ENCODE measurements around the gene SHOC2. TPM values are rescaled to one million over a fixed set of nuclear protein-coding genes. Genes with fewer than 3 reads are reported as not detected.

The SHOC2 gene
- total and polyA plus RNA-seq, 2 of the 13 experiments (the other 11 are each of a cell fraction or from before 2014, with no cell fraction given) = 8.6 to 25.5 TPM

GRCh38 chr10:110993024-110993693 is 73.8 kb downstream of the SHOC2 start:
- Histone ChIP-seq H4K20me1 (ENCODE audit: insufficient read depth, low read length) (no peaks in the 10 kb centered on the region), H3K27me3 (ENCODE audit: control insufficient read depth in 1 of 2, insufficient read depth in 2 of 2, low read length in 2 of 2) (no peaks in the 10 kb centered on the region), H3K9ac (ENCODE audit: insufficient read depth, low read depth, low read length) (no peak overlapping the region), H3K9me3 (ENCODE audit: low read length) (no peaks in the 10 kb centered on the region), H3K36me3 (replicated peaks in 1 of 2; ENCODE audit: control insufficient read depth in 1 of 2, insufficient read depth in 2 of 2, low read length in 2 of 2) (peaks cover 0 to 2% of the 10 kb centered on the region in 2 experiments; a peak in 1 of 5 replicates), H3K79me2 (ENCODE audit: insufficient read depth, low read length) (no peaks in the 10 kb centered on the region), H3K27ac (ENCODE audit: extremely low read length, insufficient read depth, low read length) (no peak overlapping the region), H3K4me2 (ENCODE audit: low read depth, low read length) (no peak overlapping the region), H2AFZ (ENCODE audit: low read length) (no peak overlapping the region), H3K4me1 (ENCODE audit: insufficient read depth, low read length) (no peaks in the 10 kb centered on the region), H3K4me3 (replicated peaks in 1 of 3; ENCODE audit: insufficient read depth in 1 of 3, low read depth in 2 of 3, low read length in 3 of 3) (no peak overlapping the region)
- ChIA-PET CTCF (ENCODE audit: low intra/inter-chr PET ratio, low total read pairs) (no interaction called here), POLR2A (no interaction called here)
- FAIRE-seq (no peak), DNase-seq (ENCODE audit: low spot score) (no peak), ATAC-seq (no peak)
- intact Hi-C loops (cut with micrococcal nuclease; ENCODE audit: unreplicated experiment) (no loop called here), in situ Hi-C loops (cut with HindIII; ENCODE audit: extremely low pct_ligation_motif_present, low pct_unique_long_range_greater_than_20kb) (no loop called here)
- no peak for TF ChIP-seq SKI (IDR thresholded peaks at IDR 0.05; ENCODE audit: partially characterized antibody)
- TF ChIP-seq SETDB1 (CRISPR knock-in tag; IDR thresholded peaks at IDR 0.05; ENCODE audit: borderline replicate concordance) = no peak
- no peak for TF ChIP-seq ZNF558 (CRISPR knock-in tag; IDR thresholded peaks at IDR 0.05; ENCODE audit: borderline replicate concordance)
- no peak for TF ChIP-seq ISL2 (CRISPR knock-in tag; IDR thresholded peaks at IDR 0.05)
- WGBS (ENCODE audit: low lambda C conversion rate) = 95% methylated on average over 4 of the region's 4 CpGs
- no TSS peak for BruUV-seq (replicated peaks)

DNA sequence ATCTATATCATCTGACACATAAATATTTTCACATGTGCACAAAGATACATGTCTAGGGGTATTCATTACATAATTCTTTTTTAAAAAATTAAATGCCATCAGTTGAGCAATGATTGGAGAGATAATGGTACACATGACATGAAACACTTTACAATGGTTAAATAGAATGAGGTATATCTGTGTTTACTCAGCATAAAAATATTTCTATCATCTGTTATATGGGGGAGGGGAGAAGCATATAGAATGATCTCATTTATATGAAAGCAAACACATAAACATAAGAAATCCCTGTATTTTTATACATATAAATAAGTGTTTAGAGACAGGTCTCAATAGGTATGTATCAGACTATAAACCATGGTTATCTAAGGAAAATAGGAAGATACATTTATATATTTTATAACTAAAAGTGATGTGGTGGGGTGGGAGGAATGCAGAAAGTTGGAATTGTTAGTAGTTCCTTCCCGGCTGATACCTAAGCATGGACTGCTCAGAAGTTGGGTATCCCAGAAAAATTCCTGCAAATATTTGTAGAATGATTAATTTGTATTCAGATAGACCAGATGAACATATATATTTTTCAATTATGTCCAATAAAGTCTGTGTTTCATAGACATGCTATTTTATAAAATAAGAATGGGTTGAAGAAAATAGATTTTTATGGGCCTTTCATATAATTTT is 75.1 kb downstream of the SHOC2 start:
- no TSS peak for BruUV-seq (replicated peaks)
- TF ChIP-seq ATF7 (IDR thresholded peaks at IDR 0.05) = no peak
- TF ChIP-seq ATF7 (CRISPR knock-in tag; IDR thresholded peaks at IDR 0.05) = no peak
- no peak for TF ChIP-seq ONECUT2 (CRISPR knock-in tag; IDR thresholded peaks at IDR 0.05)
- TF ChIP-seq NR1H2 (CRISPR knock-in tag; IDR thresholded peaks at IDR 0.05; ENCODE audit: borderline replicate concordance, low read depth) = no peak
- TF ChIP-seq SNAI1 (CRISPR knock-in tag; IDR thresholded peaks at IDR 0.05; ENCODE audit: borderline replicate concordance) = no peak
- TF ChIP-seq, protein P1, sequence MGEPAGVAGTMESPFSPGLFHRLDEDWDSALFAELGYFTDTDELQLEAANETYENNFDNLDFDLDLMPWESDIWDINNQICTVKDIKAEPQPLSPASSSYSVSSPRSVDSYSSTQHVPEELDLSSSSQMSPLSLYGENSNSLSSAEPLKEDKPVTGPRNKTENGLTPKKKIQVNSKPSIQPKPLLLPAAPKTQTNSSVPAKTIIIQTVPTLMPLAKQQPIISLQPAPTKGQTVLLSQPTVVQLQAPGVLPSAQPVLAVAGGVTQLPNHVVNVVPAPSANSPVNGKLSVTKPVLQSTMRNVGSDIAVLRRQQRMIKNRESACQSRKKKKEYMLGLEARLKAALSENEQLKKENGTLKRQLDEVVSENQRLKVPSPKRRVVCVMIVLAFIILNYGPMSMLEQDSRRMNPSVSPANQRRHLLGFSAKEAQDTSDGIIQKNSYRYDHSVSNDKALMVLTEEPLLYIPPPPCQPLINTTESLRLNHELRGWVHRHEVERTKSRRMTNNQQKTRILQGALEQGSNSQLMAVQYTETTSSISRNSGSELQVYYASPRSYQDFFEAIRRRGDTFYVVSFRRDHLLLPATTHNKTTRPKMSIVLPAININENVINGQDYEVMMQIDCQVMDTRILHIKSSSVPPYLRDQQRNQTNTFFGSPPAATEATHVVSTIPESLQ (CRISPR knock-in tag; conservative IDR thresholded peaks at IDR 0.05) = no peak
- TF ChIP-seq DMAP1 (CRISPR knock-in tag; IDR thresholded peaks at IDR 0.05) = no peak
- TF ChIP-seq MYPOP (CRISPR knock-in tag; IDR thresholded peaks at IDR 0.05) = no peak
- no peak for TF ChIP-seq HNRNPUL1 (IDR thresholded peaks at IDR 0.05; ENCODE audit: low read depth, low read length)
- TF ChIP-seq ZNF430 (CRISPR knock-in tag; IDR thresholded peaks at IDR 0.05) = no peak
- no peak for TF ChIP-seq ATRX (CRISPR knock-in tag; IDR thresholded peaks at IDR 0.05; ENCODE audit: borderline replicate concordance)
- peaks cover 0 to 2% of the 10 kb centered on the region in 2 experiments; a peak in 1 of 5 replicates for H3K36me3 ChIP-seq (replicated peaks in 1 of 2; ENCODE audit: control insufficient read depth in 1 of 2, insufficient read depth in 2 of 2, low read length in 2 of 2)
- in situ Hi-C loops (cut with HindIII; ENCODE audit: extremely low pct_ligation_motif_present, low pct_unique_long_range_greater_than_20kb) (no loop called here), intact Hi-C loops (cut with micrococcal nuclease; ENCODE audit: unreplicated experiment) (no loop called here)
- ChIA-PET POLR2A (no interaction called here), CTCF (ENCODE audit: low intra/inter-chr PET ratio, low total read pairs) (no interaction called here)
- no peak overlapping the region for H3K4me2 ChIP-seq (ENCODE audit: low read depth, low read length)
- H3K79me2 ChIP-seq (ENCODE audit: insufficient read depth, low read length) = no peaks in the 10 kb centered on the region
- no peak overlapping the region for H2AFZ ChIP-seq (ENCODE audit: low read length)
- DNase-seq (ENCODE audit: low spot score) (no peak), FAIRE-seq (no peak), ATAC-seq (no peak)
- H4K20me1 ChIP-seq (ENCODE audit: insufficient read depth, low read length) = no peaks in the 10 kb centered on the region
- 100% methylated on average over 1 of the region's 1 CpG for WGBS (ENCODE audit: low lambda C conversion rate)
- H3K9ac ChIP-seq (ENCODE audit: insufficient read depth, low read depth, low read length) = no peak overlapping the region
- H3K9me3 ChIP-seq (ENCODE audit: low read length) = no peaks in the 10 kb centered on the region
- no peak overlapping the region for H3K4me3 ChIP-seq (replicated peaks in 1 of 3; ENCODE audit: insufficient read depth in 1 of 3, low read depth in 2 of 3, low read length in 3 of 3)
- H3K4me1 ChIP-seq (ENCODE audit: insufficient read depth, low read length) = no peaks in the 10 kb centered on the region
- no peaks in the 10 kb centered on the region for H3K27me3 ChIP-seq (ENCODE audit: control insufficient read depth in 1 of 2, insufficient read depth in 2 of 2, low read length in 2 of 2)
- H3K27ac ChIP-seq (ENCODE audit: extremely low read length, insufficient read depth, low read length) = no peak overlapping the region
